Measurements from ENCODE around the gene KREMEN2. TPM values are rescaled to one million over a fixed set of nuclear protein-coding genes. Genes with fewer than 3 reads are reported as not detected.

The KREMEN2 gene
- polyA plus RNA-seq, 2 of the 4 experiments (the other 2 are of a cell fraction): 0.35 to 1.5 TPM

- no peaks in the 10 kb centered on the region for H3K9me3 ChIP-seq
- CTCF ChIA-PET: interaction anchor here (0.7 to 14.3 kb wide), 7 partner anchors 11 to 112 kb away, joined by 3 to 190 read pairs (median 23); partner anchors contain the start of gene FLYWCH1
- peaks cover 3% of the 10 kb centered on the region; the same call in 1 of the 3 replicates for H3K4me1 ChIP-seq
- DNase-seq (ENCODE audit: low read depth in 1 of 2, low spot score in 1 of 2) (no peak), FAIRE-seq (no peak), ATAC-seq (no peak)
- no peak overlapping the region for H3K4me2 ChIP-seq
- 94% methylated on average over 14 of the region's 14 CpGs for WGBS (ENCODE audit: missing lambda C conversion rate)
- no peak overlapping the region for H3K4me3 ChIP-seq
- no peak overlapping the region for H3K27ac ChIP-seq
- POLR2A ChIA-PET: interaction anchor here (1.8 kb wide), 1 partner anchor 18 kb away, joined by 5 read pairs; no protein-coding TSS in a partner anchor
- TF ChIP-seq NFE2L2 (conservative IDR thresholded peaks at IDR 0.05; ENCODE audit: low read length) (no peak), CEBPB (IDR thresholded peaks at IDR 0.05) (no peak)
These were observed 40.6 kb upstream of the KREMEN2 start for GRCh38 chr16:2923481-2923880.

DNA sequence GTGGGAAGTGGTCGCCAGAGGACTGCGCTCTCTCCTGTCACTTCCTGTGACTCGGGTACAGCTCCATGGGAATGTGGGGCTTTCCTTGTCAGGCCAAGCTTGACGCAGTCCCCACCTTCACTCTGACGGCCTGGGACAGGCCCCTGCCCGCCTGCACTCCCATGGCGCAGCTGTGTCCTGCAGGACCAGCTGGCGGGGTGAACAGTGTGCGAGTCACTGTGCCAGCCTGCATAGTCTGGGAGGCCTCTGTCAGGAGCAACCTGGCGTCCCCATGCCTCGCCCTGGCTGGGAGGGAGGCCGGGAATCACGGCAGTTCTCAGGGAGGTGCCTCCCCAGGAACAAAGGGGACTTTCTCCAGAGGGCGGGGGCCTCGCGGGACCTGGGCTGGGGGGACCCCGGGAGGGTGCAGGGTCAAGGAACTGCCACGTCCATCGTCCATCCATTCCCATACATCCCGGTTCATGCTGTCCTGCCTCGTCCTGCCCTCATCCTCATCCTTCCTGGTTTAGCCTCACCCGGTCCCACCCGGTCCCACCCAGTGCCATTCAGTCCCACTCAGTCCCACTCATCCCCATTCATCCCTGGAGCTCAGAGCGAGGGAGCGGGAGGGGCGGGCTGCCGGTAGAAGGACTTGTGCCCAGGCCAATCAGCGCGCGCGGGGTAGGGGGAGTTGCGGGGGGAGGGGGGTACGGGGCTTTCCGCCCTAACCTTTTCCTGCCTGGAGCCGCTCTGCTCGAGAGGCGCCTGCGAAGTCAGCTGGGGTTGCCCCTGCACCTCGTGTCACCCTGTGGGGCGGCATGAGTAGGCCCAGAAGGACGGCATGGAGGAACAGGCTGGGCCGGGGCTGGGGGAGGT is 38.9 kb upstream of the KREMEN2 start:
- CTCF ChIA-PET: interaction anchor here (0.8 to 9.6 kb wide), 7 partner anchors 8 to 152 kb away, joined by 3 to 190 read pairs (median 3); no protein-coding TSS in a partner anchor
- H3K4me3 ChIP-seq: no peak overlapping the region
- no peak overlapping the region for H3K4me2 ChIP-seq
- WGBS (ENCODE audit: missing lambda C conversion rate): 89% methylated on average over 31 of the region's 42 CpGs
- H3K9me3 ChIP-seq: no peaks in the 10 kb centered on the region
- DNase-seq (ENCODE audit: low read depth in 1 of 2, low spot score in 1 of 2) (no peak), ATAC-seq (no peak), FAIRE-seq (no peak)
- peaks cover 3% of the 10 kb centered on the region; the same call in 1 of the 3 replicates for H3K4me1 ChIP-seq
- no peak for TF ChIP-seq BHLHE40 (IDR thresholded peaks at IDR 0.05; ENCODE audit: low read depth, low read length)
- no peak overlapping the region for H3K27ac ChIP-seq
- POLR2A ChIA-PET: interaction anchor here (1.8 kb wide), 1 partner anchor 20 kb away, joined by 5 read pairs; no protein-coding TSS in a partner anchor

DNA sequence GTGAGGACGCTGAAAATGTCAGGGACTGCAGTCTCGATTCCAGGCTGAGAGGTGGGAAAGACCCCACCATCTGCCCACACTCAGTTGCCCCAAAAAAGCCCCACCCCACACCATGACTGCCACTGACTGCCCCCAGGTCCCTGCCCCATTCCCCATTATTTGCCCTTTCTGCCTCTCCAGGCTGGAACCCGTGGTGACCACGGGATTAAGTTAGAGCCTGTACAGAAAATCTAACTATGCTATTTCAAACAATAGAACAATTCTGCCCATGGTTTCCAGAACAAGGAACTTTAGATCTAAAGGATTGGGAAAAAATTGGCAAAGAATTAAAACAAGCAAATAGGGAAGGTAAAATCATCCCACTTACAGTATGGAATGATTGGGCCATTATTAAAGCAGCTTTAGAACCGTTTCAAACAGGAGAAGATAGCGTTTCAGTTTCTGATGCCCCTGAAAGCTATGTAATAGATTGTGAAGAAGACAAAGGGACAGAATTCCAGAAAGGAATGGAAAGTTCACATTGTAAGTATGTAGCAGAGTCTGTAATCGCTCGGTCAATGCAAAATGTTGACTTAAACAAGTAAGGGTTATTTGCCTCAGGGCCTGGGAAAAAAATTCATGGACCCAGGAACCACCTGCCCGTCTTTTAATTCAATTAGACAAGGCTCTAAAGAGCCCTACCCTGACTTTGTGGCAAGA is 38.0 kb upstream of the KREMEN2 start:
- ChIA-PET POLR2A (interaction anchor here (1.2 kb wide), 1 partner anchor 43 kb away, joined by 3 read pairs; the partner anchor contains the start of gene FLYWCH2), CTCF (interaction anchor here (0.6 to 9.6 kb wide), 33 partner anchors 10 to 542 kb away, joined by 3 to 190 read pairs (median 5); partner anchors contain the start of genes FLYWCH1, FLYWCH2, KREMEN2 and PAQR4)
- Histone ChIP-seq H3K4me1 (peaks cover 3% of the 10 kb centered on the region; the same call in 1 of the 3 replicates), H3K9me3 (no peaks in the 10 kb centered on the region), H3K27ac (no peak overlapping the region), H3K4me2 (no peak overlapping the region), H3K4me3 (no peak overlapping the region)
- TF ChIP-seq, protein P1, sequence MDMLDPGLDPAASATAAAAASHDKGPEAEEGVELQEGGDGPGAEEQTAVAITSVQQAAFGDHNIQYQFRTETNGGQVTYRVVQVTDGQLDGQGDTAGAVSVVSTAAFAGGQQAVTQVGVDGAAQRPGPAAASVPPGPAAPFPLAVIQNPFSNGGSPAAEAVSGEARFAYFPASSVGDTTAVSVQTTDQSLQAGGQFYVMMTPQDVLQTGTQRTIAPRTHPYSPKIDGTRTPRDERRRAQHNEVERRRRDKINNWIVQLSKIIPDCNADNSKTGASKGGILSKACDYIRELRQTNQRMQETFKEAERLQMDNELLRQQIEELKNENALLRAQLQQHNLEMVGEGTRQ (IDR thresholded peaks at IDR 0.05): no peak
- TF ChIP-seq ZSCAN20 (CRISPR knock-in tag; IDR thresholded peaks at IDR 0.05) (no peak), PHF8 (IDR thresholded peaks at IDR 0.05; ENCODE audit: borderline replicate concordance, low read depth) (no peak), RAD21 (conservative IDR thresholded peaks at IDR 0.05 in 1 of 2, IDR thresholded peaks at IDR 0.05 in 1 of 2) (no peak), SMC3 (IDR thresholded peaks at IDR 0.05) (no peak), TFCP2L1 (CRISPR knock-in tag; IDR thresholded peaks at IDR 0.05) (no peak), ZC3H11A (IDR thresholded peaks at IDR 0.05) (no peak), NPAS2 (CRISPR knock-in tag; IDR thresholded peaks at IDR 0.05; ENCODE audit: borderline replicate concordance) (no peak), PBX3 (IDR thresholded peaks at IDR 0.05) (no peak), CBX8 (IDR thresholded peaks at IDR 0.05) (no peak), HOXA7 (CRISPR knock-in tag; IDR thresholded peaks at IDR 0.05) (no peak), CHD4 (IDR thresholded peaks at IDR 0.05; ENCODE audit: borderline replicate concordance) (no peak)
- TF ChIP-seq, protein P2, sequence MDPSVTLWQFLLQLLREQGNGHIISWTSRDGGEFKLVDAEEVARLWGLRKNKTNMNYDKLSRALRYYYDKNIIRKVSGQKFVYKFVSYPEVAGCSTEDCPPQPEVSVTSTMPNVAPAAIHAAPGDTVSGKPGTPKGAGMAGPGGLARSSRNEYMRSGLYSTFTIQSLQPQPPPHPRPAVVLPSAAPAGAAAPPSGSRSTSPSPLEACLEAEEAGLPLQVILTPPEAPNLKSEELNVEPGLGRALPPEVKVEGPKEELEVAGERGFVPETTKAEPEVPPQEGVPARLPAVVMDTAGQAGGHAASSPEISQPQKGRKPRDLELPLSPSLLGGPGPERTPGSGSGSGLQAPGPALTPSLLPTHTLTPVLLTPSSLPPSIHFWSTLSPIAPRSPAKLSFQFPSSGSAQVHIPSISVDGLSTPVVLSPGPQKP (IDR thresholded peaks at IDR 0.05; ENCODE audit: low read depth, low read length): no peak
- ATAC-seq (no peak), DNase-seq (ENCODE audit: low read depth in 1 of 2, low spot score in 1 of 2) (no peak), FAIRE-seq (no peak)
- 75% methylated on average over 9 of the region's 9 CpGs for WGBS (ENCODE audit: missing lambda C conversion rate)
